Liver (tissue), 9 donors: ENCODE results near the gene KDM5C. TPM values are rescaled to one million over a fixed set of nuclear protein-coding genes. Genes with fewer than 3 reads are reported as not detected.

ENCODE experiments used
- DNase-seq: peaks from one replicate; pipeline ENCODE4 v3.0.0-alpha.2; 2017; ENCODE audit warnings: low spot score
- H3K27ac ChIP-seq, 2 donors: one replicate each; pipeline ENCODE4 v1.7.0; 2013; ENCODE audit warnings: inconsistent platforms in 2 of 2, low read length in 2 of 2, control low read depth in 1 of 2, low read depth in 1 of 2, mild to moderate bottlenecking in 1 of 2
- H3K27me3 ChIP-seq, 4 donors: one replicate each; pipeline versions ENCODE4 v1.6.1 to v1.7.0; 2013; ENCODE audit warnings: low read length in 3 of 4, inconsistent platforms in 1 of 4, mild to moderate bottlenecking in 1 of 4, moderate library complexity in 1 of 4; ENCODE audit not compliant: control insufficient read depth in 4 of 4, insufficient read depth in 4 of 4
- H3K36me3 ChIP-seq, 4 donors: one replicate each; pipeline versions ENCODE4 v1.6.1 to v1.7.0; 2013; ENCODE audit warnings: low read length in 3 of 4, mild to moderate bottlenecking in 3 of 4, low read depth in 1 of 4, moderate library complexity in 1 of 4; ENCODE audit not compliant: control insufficient read depth in 4 of 4, insufficient read depth in 3 of 4
- H3K4me1 ChIP-seq, 4 donors: one replicate each; pipeline versions ENCODE4 v1.6.1 to v1.7.0; 2013; ENCODE audit warnings: low read length in 3 of 4, mild to moderate bottlenecking in 3 of 4, moderate library complexity in 1 of 4; ENCODE audit not compliant: control insufficient read depth in 4 of 4, insufficient read depth in 4 of 4
- H3K4me3 ChIP-seq, 3 donors: one replicate each; pipeline versions ENCODE4 v1.6.1 to v1.7.0; 2013; ENCODE audit warnings: low read length in 3 of 3, control low read depth in 1 of 3, low read depth in 1 of 3, mild to moderate bottlenecking in 1 of 3
- H3K9ac ChIP-seq, 2 donors: one replicate each; pipeline ENCODE4 v1.7.0; 2013; ENCODE audit warnings: low read length in 2 of 2, mild to moderate bottlenecking in 2 of 2, moderate library complexity in 2 of 2, control low read depth in 1 of 2, low read depth in 1 of 2
- H3K9me3 ChIP-seq, 4 donors: one replicate each; pipeline versions ENCODE4 v1.6.1 to v1.7.0; 2013; ENCODE audit warnings: low read length in 3 of 4; ENCODE audit not compliant: control insufficient read depth in 4 of 4
- ATF3 ChIP-seq: IDR thresholded peaks from 2 replicates; pipeline ENCODE4 v1.6.1; 2016; ENCODE audit warnings: antibody characterized with exemption
- CTCF ChIP-seq: fragments of 150-350 bp; IDR thresholded peaks from 2 replicates; pipeline ENCODE4 v1.5.1; 2017; ENCODE audit warnings: improper control_type of control experiment, low read depth, low read length; ENCODE audit not compliant: missing input control
- EGR1 ChIP-seq, 2 donors: IDR thresholded peaks; 2 replicates each; pipeline ENCODE4 v1.6.1; 2016 to 2018; ENCODE audit warnings: antibody characterized with exemption in 2 of 2, low read depth in 2 of 2
- FOXA1 ChIP-seq: IDR thresholded peaks from 2 replicates; pipeline ENCODE4 v1.6.1; 2016; ENCODE audit warnings: antibody characterized with exemption
- FOXA2 ChIP-seq: IDR thresholded peaks from 2 replicates; pipeline ENCODE4 v1.6.1; 2016; ENCODE audit warnings: antibody characterized with exemption
- GABPA ChIP-seq, 2 donors: IDR thresholded peaks in 1 of 2; conservative IDR thresholded peaks in 1 of 2; 2 replicates each; pipeline ENCODE4 v1.6.1; 2016; ENCODE audit warnings: antibody characterized with exemption in 2 of 2, mild to moderate bottlenecking in 1 of 2, moderate library complexity in 1 of 2
- HNF4A ChIP-seq, 2 donors: conservative IDR thresholded peaks; 2 replicates each; pipeline ENCODE4 v1.6.1; 2016; ENCODE audit warnings: antibody characterized with exemption in 2 of 2, mild to moderate bottlenecking in 2 of 2
- HNF4G ChIP-seq: IDR thresholded peaks from 2 replicates; pipeline ENCODE4 v1.6.1; 2016; ENCODE audit warnings: antibody characterized with exemption
- JUND ChIP-seq, 2 donors: IDR thresholded peaks; 2 replicates each; pipeline ENCODE4 v1.6.1; 2016; ENCODE audit warnings: antibody characterized with exemption in 2 of 2
- MAX ChIP-seq: IDR thresholded peaks from 2 replicates; pipeline ENCODE4 v1.6.1; 2016; ENCODE audit warnings: antibody characterized with exemption
- NR2F2 ChIP-seq: IDR thresholded peaks from 2 replicates; pipeline ENCODE4 v1.6.1; 2016; ENCODE audit warnings: antibody characterized with exemption
- RAD21 ChIP-seq, 2 donors: IDR thresholded peaks; 2 replicates each; pipeline ENCODE4 v1.6.1; 2016; ENCODE audit warnings: antibody characterized with exemption in 2 of 2, mild to moderate bottlenecking in 2 of 2
- REST ChIP-seq: IDR thresholded peaks from 2 replicates; pipeline ENCODE4 v1.6.1; 2016; ENCODE audit warnings: antibody characterized with exemption, mild to moderate bottlenecking
- RXRA ChIP-seq, 2 donors: IDR thresholded peaks; 2 replicates each; pipeline ENCODE4 v1.6.1; 2017 to 2018; ENCODE audit warnings: antibody characterized with exemption in 2 of 2, mild to moderate bottlenecking in 1 of 2
- SP1 ChIP-seq: IDR thresholded peaks from 2 replicates; pipeline ENCODE4 v1.6.1; 2018; ENCODE audit warnings: antibody characterized with exemption, mild to moderate bottlenecking
- TAF1 ChIP-seq: conservative IDR thresholded peaks from 2 replicates; pipeline ENCODE4 v1.6.1; 2016; ENCODE audit warnings: antibody characterized with exemption, mild to moderate bottlenecking
- YY1 ChIP-seq: IDR thresholded peaks from 2 replicates; pipeline ENCODE4 v1.6.1; 2016; ENCODE audit warnings: antibody characterized with exemption, mild to moderate bottlenecking
- ZBTB33 ChIP-seq: IDR thresholded peaks from 2 replicates; pipeline ENCODE4 v1.6.1; 2016; ENCODE audit warnings: antibody characterized with exemption
- WGBS: extraction: QIAGEN DNeasy Blood & Tissue Kit; methylation state at CpG from one replicate; pipeline ENCODE4 v1.1.7; 2013; 5-methylcytosine and 5-hydroxymethylcytosine counted together
- polyA plus RNA-seq, 2 donors: library from polyadenylated mRNA; stranded (reverse) in 1 of 2; unstranded in 1 of 2; fragments of 200-250 nt in 1 of 2; fragments of >200 nt in 1 of 2; fragmentation: Nextera tagmentation in 1 of 2; extraction: Ambion mirVana in 1 of 2; gene quantifications; one replicate each; pipeline versions ENCODE4 v1.2.1 to v1.2.3, GENCODE V29; 2013 to 2015
- total RNA-seq, 2 donors: library from RNA; depleted of rRNA; stranded (reverse); fragments of >200 nt; gene quantifications; one replicate each; pipeline ENCODE4 v1.2.3, GENCODE V29; 2014
- donor health status: healthy.
- donor health status: healthy.
- donor health status: healthy.
- donor health status: healthy.
- donor health status: healthy.

Gene KDM5C
- total and polyA plus RNA-seq, 4 donors, result 14.7 to 74.7 (median 27.0) TPM

GRCh38 chrX:53186351-53186750, 38.7 kb downstream of the KDM5C start:
- TF ChIP-seq RXRA (IDR thresholded peaks at IDR 0.05) (no peak), RAD21 (IDR thresholded peaks at IDR 0.05) (no peak), GABPA (IDR thresholded peaks at IDR 0.05 in 1 of 2, conservative IDR thresholded peaks at IDR 0.05 in 1 of 2) (no peak)
- H3K27me3 ChIP-seq, result no peaks in the 10 kb centered on the region
- peaks cover 0 to 14% (median 2%) of the 10 kb centered on the region in 4 donors for H3K36me3 ChIP-seq
- no peak for DNase-seq
- no peak overlapping the region for H3K9ac ChIP-seq
- no peak overlapping the region for H3K4me3 ChIP-seq
- no peaks in the 10 kb centered on the region for H3K9me3 ChIP-seq
- H3K27ac ChIP-seq, result no peak overlapping the region
- 73% methylated on average over 2 of the region's 2 CpGs for WGBS
- H3K4me1 ChIP-seq, result no peaks in the 10 kb centered on the region

- no peaks in the 10 kb centered on the region for H3K4me1 ChIP-seq
- H3K9ac ChIP-seq, result no peak overlapping the region
- no peak overlapping the region for H3K4me3 ChIP-seq
- no peak overlapping the region for H3K27ac ChIP-seq
- no peaks in the 10 kb centered on the region for H3K27me3 ChIP-seq
- 92% methylated on average over 2 of the region's 2 CpGs for WGBS
- H3K9me3 ChIP-seq, result no peaks in the 10 kb centered on the region
- TF ChIP-seq FOXA1 (no peak), MAX (no peak), YY1 (no peak), ZBTB33 (no peak), NR2F2 (no peak), RAD21 (IDR thresholded peaks at IDR 0.05) (no peak), SP1 (no peak), FOXA2 (no peak), RXRA (IDR thresholded peaks at IDR 0.05) (no peak), HNF4G (no peak), GABPA (IDR thresholded peaks at IDR 0.05 in 1 of 2, conservative IDR thresholded peaks at IDR 0.05 in 1 of 2) (no peak), HNF4A (conservative IDR thresholded peaks at IDR 0.05) (no peak), CTCF (no peak), JUND (IDR thresholded peaks at IDR 0.05) (no peak), REST (no peak), ATF3 (no peak), TAF1 (no peak), EGR1 (IDR thresholded peaks at IDR 0.05; ENCODE audit: low read depth in 2 of 2) (no peak)
- DNase-seq, result no peak
- H3K36me3 ChIP-seq, result peaks cover 0 to 3% (median 1%) of the 10 kb centered on the region in 4 donors
These were observed 40.2 kb downstream of the KDM5C start for GRCh38 chrX:53184836-53185235.
